SK-MEL-5 (cell line): Measurements from ENCODE around the gene NRP2. TPM values are rescaled to one million over a fixed set of nuclear protein-coding genes. Genes with fewer than 3 reads are reported as not detected.

ENCODE experiments used
- DNase-seq: peaks from one replicate; pipeline ENCODE4 v3.0.0-alpha.2; 2016; ENCODE audit warnings: low read depth, low spot score
- in situ Hi-C: cut with HindIII; loops from 2 replicates; pipeline ENCODE4 v1.10.0; 2016; ENCODE audit warnings: low sequenced_read_pairs, high pct_unique_total_duplicates, low pct_unique_long_range_greater_than_20kb
- total RNA-seq: library from RNA; depleted of rRNA; stranded (reverse); fragments of >200 nt; shearing (Covaris generic); gene quantifications from 2 replicates; pipeline ENCODE4 v1.2.3, GENCODE V29; 2014

NRP2 gene
- total RNA-seq, 1 experiment from 2014 or later: 174 TPM

- no peak for DNase-seq
- in situ Hi-C loops: no loop called here
Observed at GRCh38 chr2:205771031-205771430, 88.7 kb downstream of the NRP2 start.

- in situ Hi-C loops: no loop called here
- DNase-seq: no peak
Observed at GRCh38 chr2:205771666-205772065, 89.4 kb downstream of the NRP2 start.

GRCh38 chr2:205772983-205773382 lies 90.7 kb downstream of the NRP2 start:
- DNase-seq: no peak
- in situ Hi-C loops: no loop called here

DNA sequence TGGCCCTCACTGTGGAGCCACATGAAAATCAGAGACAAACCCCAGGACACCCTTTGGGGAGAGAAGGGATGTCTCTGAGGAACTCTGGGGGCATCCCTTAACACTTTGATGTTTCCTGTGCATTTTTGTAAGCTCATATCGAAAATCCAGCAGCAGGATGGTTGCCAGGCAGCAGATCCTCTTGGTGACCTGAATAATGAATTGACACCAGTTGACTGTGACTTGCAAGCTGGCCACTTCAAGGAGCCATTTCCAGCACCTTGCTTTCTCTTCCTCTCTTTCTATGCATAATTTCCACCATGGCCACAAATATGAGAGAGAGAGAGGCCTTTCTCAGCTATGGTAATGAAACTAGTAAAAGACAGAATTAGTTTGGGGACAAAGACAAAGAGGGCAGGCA lies 91.7 kb downstream of the NRP2 start:
- no peak for DNase-seq
- in situ Hi-C loops: no loop called here

DNA sequence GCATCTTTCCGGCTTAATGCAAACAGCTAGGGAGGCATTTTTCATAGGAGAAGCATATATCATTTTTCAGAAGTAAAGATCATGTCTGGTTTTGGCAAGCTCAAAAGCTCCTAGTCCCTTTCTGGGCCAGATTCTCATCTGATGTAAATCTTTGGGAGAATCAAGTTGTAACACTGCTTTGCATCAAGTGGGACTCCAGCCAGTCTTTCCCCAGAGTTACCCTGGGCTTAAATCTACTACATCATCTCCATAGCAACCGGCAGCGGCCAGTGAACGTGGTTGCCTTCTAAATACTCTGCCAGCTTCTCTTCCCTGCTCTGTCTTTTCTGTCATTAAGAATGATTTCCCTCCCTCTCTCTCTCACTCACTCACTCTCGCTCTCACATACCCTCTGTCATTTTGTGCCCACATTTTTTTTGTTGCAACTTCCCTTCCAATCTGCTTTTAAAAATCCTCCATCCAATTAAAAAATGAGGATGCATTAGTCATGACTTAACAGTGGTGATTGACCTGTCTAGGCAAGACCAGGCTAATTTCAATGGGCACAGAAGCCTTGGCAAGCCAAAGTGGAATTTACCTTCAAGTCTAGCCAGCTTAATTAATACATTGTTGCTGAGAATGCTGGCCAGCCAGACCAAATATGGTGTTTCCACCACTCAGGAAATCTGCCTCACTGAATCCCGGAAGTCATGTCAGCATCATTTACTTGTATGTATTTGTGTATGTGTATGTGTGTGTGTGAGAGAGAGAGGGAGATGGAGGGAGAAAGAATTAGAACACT lies 93.0 kb downstream of the NRP2 start:
- DNase-seq: no peak
- in situ Hi-C loops: no loop called here

DNA sequence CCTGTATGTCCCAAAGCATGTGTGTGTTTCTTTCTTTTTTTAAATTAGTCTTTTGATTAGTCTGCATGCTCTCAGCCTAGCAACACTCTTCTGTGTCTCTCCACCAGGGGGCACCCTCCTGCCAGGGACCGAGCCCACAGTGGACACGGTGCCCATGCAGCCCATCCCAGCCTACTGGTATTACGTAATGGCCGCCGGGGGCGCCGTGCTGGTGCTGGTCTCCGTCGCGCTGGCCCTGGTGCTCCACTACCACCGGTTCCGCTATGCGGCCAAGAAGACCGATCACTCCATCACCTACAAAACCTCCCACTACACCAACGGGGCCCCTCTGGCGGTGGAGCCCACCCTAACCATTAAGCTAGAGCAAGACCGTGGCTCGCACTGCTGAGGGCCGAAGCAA lies 93.8 kb downstream of the NRP2 start:
- peak; percentile 80 for DNase-seq
- in situ Hi-C loops: no loop called here

- in situ Hi-C loops: no loop called here
- no peak for DNase-seq
Observed at GRCh38 chr2:205776720-205777119, 94.4 kb downstream of the NRP2 start.

GRCh38 chr2:205778356-205778755 lies 96.1 kb downstream of the NRP2 start:
- no peak for DNase-seq
- in situ Hi-C loops: no loop called here

DNA sequence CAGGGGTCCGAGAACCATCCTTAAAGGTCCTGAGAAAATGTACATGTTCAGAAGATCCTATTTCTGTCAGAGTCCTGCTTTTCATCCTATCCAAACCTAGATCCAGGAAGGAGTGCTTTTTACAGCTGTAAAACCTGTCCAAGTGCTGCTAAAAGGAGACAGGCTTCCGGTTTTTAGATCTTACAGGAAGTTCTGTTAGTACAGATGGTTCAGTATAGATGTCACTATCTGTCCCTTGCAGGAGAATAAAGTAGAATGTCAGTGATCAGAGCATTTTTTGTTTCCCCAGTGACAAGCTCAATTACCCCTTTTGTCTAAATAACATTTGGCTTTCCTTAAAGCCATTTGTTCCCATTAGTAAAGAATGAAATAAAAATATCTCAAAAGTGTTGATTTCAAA lies 98.3 kb downstream of the NRP2 start:
- in situ Hi-C loops: no loop called here

DNA sequence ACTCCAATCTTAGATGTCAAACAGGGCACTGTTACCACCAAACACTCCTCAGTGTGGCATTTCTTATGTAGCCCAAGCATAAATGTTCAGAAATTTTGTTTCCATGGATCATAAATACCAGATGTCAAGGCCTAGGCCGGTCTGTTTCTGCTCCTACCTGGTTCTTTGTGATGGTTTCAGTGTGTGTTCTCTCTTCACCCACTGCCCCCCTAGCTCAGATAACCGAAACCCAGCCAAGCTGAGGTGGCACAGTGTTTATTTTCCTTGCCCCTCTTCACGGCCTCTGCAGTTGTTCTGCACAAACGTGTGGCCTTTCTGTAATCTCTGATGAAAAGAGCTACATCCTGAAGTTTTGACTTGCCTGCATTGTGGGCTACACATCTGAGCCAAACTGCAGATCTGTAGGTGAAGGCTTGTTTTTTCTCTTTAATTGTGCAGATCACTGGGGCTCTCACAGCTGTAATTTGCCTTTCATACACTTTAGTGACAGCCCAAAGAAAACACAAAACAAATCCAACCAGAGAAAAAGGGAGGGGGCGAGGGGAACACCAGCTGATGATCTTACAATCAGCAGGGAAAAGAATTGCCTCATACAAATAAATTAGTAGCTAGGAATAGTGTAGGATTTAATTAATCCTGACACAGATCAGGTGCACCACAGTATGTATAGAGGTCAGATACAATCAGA lies 99.1 kb downstream of the NRP2 start:
- no peak for DNase-seq
- in situ Hi-C loops: no loop called here

More for the DNA sequence above, 98.3 kb downstream of the NRP2 start:
- no peak for DNase-seq

GRCh38 chr2:205782941-205783340 lies 100.6 kb downstream of the NRP2 start:
- in situ Hi-C loops: no loop called here

GRCh38 chr2:205783872-205784499 lies 101.7 kb downstream of the NRP2 start:
- in situ Hi-C loops: no loop called here
- DNase-seq: no peak

More at GRCh38 chr2:205782941-205783340, 100.6 kb downstream of the NRP2 start:
- no peak for DNase-seq

DNA sequence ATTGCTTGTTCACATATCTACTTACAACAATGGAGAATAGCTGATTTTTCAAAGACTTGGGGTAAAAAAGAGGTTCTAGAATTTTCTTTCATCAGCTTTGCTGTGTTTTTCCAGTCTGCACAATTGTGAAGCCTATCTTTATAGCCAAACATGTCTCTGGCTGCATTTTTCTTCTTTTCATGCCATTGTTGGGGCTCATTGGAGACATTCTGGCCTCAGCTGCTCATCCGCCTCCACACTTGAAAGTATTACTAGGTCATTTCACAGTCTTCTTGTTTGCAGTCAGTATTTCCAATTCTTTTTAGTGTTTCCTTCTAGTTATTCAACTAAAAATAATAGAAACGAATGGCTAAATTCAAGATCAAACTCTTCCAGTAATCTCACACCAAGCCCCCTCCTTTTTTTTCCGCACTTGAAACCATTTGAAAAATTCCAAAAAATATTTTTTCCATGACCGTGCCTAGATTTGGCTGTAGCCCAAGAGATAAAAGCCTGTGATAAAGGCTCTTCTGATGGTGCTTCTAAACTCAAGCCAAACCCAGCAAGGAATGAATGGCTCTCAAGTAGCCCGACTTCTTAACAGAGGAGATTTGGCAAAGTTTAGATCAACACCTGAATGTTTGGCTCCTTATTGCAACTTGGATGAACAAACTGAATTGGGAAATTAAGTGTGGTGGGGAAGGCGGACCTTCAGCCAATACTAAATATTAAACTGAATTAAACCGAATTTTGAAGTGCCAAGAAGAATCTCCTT lies 103.4 kb downstream of the NRP2 start:
- DNase-seq: no peak
- in situ Hi-C loops: no loop called here

- no peak for DNase-seq
- in situ Hi-C loops: no loop called here
Observed at GRCh38 chr2:205786976-205787375, 104.7 kb downstream of the NRP2 start.

DNA sequence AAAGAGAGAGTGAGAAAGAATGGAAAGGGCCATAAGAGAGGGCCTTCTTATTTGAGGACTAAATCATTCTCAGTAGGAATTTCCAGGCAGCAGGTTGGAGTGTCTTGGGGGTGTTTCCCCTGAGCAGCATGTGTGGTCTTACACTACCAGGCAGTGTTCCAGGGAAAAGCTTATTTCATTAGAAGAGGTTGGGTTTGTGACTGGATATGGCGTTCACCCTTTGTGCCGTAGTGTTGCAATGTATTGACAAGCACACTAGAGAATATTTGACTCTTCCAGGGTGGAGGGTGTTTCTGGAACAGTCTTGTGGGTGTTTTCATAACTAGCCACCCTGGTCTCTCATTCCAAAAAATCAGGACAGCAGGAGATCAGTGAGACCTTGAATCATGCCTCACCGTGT lies 105.5 kb downstream of the NRP2 start:
- no peak for DNase-seq
- in situ Hi-C loops: no loop called here

GRCh38 chr2:205789906-205790305 lies 107.6 kb downstream of the NRP2 start:
- in situ Hi-C loops: no loop called here
- no peak for DNase-seq

GRCh38 chr2:205792908-205793307 lies 110.6 kb downstream of the NRP2 start:
- in situ Hi-C loops: no loop called here
- DNase-seq: no peak

- DNase-seq: no peak
- in situ Hi-C loops: no loop called here
Observed at GRCh38 chr2:205796805-205797313, 114.6 kb downstream of the NRP2 start.
